ENCODE results near the gene LMBR1.

The LMBR1 gene

DNA sequence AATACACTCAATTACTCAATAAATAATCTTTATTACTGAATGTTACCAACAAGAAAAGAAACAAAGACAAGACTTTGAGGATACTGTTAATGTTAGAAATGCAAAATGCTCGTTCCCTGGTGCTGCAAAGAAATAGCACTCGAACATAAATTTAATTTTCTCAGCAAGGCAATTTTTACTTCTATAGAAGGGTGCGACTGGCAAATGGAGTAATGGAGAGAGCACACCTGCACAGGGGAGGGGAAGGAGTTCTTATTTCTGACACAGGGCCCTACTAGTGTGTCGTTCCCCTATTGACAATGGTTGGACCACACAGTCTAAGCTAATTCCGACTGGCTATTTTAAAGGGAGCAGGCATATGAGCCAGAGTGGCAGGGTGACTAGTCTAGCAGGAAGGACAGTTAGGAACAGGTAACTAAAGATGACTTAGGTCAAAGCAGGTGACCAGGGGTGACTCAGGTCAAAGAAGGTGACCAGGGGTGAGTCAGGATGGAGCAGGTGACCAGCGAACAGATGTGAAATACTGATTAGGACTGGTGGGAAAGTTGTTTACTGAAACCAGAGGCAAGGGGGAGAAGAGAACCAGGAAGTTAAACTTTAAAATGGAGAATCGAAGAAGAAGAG lies 133.3 kb downstream of the LMBR1 start:
- TF ChIP-seq TAF1 (IDR thresholded peaks at IDR 0.05; ENCODE audit: borderline replicate concordance, insufficient read depth, low read length) (no peak), POLR2AphosphoS5 (IDR thresholded peaks at IDR 0.05; ENCODE audit: low read depth, low read length) (no peak), FOXP2 (optimal IDR thresholded peaks at IDR 0.05; ENCODE audit: borderline replicate concordance, extremely low read depth, extremely low read length, insufficient read depth) (no peak), SIN3A (IDR thresholded peaks at IDR 0.05; ENCODE audit: borderline replicate concordance, insufficient read depth, low read length) (no peak)

DNA sequence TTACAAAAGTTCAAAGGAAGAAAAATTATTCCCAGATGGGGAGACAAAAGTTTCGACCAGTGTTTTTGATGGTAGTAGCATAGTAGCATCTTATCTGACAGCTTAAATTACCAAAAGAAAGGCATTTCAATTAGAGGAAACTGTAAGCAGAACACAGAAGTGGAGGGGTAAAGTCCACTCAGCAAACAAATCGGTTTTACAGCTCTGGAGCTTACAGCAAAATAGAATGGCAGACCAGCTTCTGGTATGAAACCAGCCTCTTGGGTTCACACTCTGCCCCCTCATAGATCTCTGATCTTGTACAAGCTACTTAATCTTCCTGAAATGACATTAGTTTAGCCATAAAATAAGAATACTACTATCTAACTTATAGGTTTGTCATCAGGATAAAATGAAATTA lies 133.8 kb downstream of the LMBR1 start:
- TF ChIP-seq, protein P1, sequence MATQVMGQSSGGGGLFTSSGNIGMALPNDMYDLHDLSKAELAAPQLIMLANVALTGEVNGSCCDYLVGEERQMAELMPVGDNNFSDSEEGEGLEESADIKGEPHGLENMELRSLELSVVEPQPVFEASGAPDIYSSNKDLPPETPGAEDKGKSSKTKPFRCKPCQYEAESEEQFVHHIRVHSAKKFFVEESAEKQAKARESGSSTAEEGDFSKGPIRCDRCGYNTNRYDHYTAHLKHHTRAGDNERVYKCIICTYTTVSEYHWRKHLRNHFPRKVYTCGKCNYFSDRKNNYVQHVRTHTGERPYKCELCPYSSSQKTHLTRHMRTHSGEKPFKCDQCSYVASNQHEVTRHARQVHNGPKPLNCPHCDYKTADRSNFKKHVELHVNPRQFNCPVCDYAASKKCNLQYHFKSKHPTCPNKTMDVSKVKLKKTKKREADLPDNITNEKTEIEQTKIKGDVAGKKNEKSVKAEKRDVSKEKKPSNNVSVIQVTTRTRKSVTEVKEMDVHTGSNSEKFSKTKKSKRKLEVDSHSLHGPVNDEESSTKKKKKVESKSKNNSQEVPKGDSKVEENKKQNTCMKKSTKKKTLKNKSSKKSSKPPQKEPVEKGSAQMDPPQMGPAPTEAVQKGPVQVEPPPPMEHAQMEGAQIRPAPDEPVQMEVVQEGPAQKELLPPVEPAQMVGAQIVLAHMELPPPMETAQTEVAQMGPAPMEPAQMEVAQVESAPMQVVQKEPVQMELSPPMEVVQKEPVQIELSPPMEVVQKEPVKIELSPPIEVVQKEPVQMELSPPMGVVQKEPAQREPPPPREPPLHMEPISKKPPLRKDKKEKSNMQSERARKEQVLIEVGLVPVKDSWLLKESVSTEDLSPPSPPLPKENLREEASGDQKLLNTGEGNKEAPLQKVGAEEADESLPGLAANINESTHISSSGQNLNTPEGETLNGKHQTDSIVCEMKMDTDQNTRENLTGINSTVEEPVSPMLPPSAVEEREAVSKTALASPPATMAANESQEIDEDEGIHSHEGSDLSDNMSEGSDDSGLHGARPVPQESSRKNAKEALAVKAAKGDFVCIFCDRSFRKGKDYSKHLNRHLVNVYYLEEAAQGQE (IDR thresholded peaks at IDR 0.05; ENCODE audit: insufficient read depth in 1 of 2, low read depth in 2 of 2, low read length in 2 of 2) = no peak
- no peak for TF ChIP-seq SIN3A (IDR thresholded peaks at IDR 0.05; ENCODE audit: borderline replicate concordance, insufficient read depth, low read length)

- TF ChIP-seq SIN3A (IDR thresholded peaks at IDR 0.05; ENCODE audit: borderline replicate concordance, insufficient read depth, low read length) (no peak), POLR2AphosphoS5 (IDR thresholded peaks at IDR 0.05; ENCODE audit: low read depth, low read length) (no peak), FOXP2 (optimal IDR thresholded peaks at IDR 0.05; ENCODE audit: borderline replicate concordance, extremely low read depth, extremely low read length, insufficient read depth) (no peak), TAF1 (IDR thresholded peaks at IDR 0.05; ENCODE audit: borderline replicate concordance, insufficient read depth, low read length) (no peak)
- TF ChIP-seq, protein P1 (IDR thresholded peaks at IDR 0.05; ENCODE audit: insufficient read depth in 1 of 2, low read depth in 2 of 2, low read length in 2 of 2) = no peak
Measured at GRCh38 chr7:156754201-156754600, 138.8 kb downstream of the LMBR1 start.

- TF ChIP-seq TAF1 (IDR thresholded peaks at IDR 0.05; ENCODE audit: borderline replicate concordance, insufficient read depth, low read length) = no peak
- TF ChIP-seq FOXP2 (optimal IDR thresholded peaks at IDR 0.05; ENCODE audit: borderline replicate concordance, extremely low read depth, extremely low read length, insufficient read depth) = no peak
- TF ChIP-seq, protein P1 (IDR thresholded peaks at IDR 0.05; ENCODE audit: insufficient read depth in 1 of 2, low read depth in 2 of 2, low read length in 2 of 2) = no peak
- no peak for TF ChIP-seq POLR2AphosphoS5 (IDR thresholded peaks at IDR 0.05; ENCODE audit: low read depth, low read length)
- TF ChIP-seq SIN3A (IDR thresholded peaks at IDR 0.05; ENCODE audit: borderline replicate concordance, insufficient read depth, low read length) = no peak
Measured at GRCh38 chr7:156753630-156754029, 139.4 kb downstream of the LMBR1 start.

DNA sequence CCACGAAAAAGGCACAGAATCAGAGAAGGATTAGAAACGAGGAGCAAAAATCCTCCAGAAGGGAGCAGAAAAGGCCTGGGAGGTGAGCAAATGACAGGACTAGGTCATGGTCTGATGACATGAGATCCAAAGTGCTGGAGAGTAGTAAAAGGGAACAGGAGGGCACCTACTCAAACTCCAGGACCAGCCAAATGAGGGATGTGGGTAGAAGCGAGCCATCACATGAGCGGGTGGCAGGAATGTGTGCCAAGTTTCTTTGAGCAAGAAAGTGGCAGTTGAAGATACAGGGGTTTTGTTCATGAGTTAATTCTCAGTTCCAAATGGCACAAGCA lies 139.8 kb downstream of the LMBR1 start:
- no peak for TF ChIP-seq SIN3A (IDR thresholded peaks at IDR 0.05; ENCODE audit: borderline replicate concordance, insufficient read depth, low read length)
- TF ChIP-seq TAF1 (IDR thresholded peaks at IDR 0.05; ENCODE audit: borderline replicate concordance, insufficient read depth, low read length) = no peak
- no peak for TF ChIP-seq FOXP2 (optimal IDR thresholded peaks at IDR 0.05; ENCODE audit: borderline replicate concordance, extremely low read depth, extremely low read length, insufficient read depth)
- TF ChIP-seq, protein P1 (IDR thresholded peaks at IDR 0.05; ENCODE audit: insufficient read depth in 1 of 2, low read depth in 2 of 2, low read length in 2 of 2) = no peak
- TF ChIP-seq POLR2AphosphoS5 (IDR thresholded peaks at IDR 0.05; ENCODE audit: low read depth, low read length) = no peak

All from PFSK-1 (cell line).